Mucosa of descending colon (tissue), 3 donors: ENCODE results near the gene PDLIM5. TPM values are rescaled to one million over a fixed set of nuclear protein-coding genes. Genes with fewer than 3 reads are reported as not detected.

ENCODE experiments used
- ATAC-seq: fragments of 200-7000 bp; cut with Tn5 transposase; one replicate; pipeline ENCODE4 v1.9.1; 2020; ENCODE audit warnings: mild to moderate bottlenecking, moderate library complexity
- DNase-seq, 3 donors: peaks; one replicate each; pipeline ENCODE4 v3.0.0-alpha.2; 2020
- H3K36me3 ChIP-seq: fragments of 200-600 bp; one replicate; pipeline ENCODE4 v1.8.0; 2021; ENCODE audit warnings: low read depth, mild to moderate bottlenecking
- H3K4me1 ChIP-seq: fragments of 200-600 bp; one replicate; pipeline ENCODE4 v1.8.0; 2021; ENCODE audit warnings: low read depth, mild to moderate bottlenecking
- H3K4me3 ChIP-seq: fragments of 200-600 bp; one replicate; pipeline ENCODE4 v1.8.0; 2021; ENCODE audit warnings: mild to moderate bottlenecking
- H3K9me3 ChIP-seq: fragments of 200-600 bp; one replicate; pipeline ENCODE4 v1.8.0; 2021; ENCODE audit warnings: mild to moderate bottlenecking
- CTCF ChIP-seq: fragments of 200-600 bp; IDR thresholded peaks from one replicate; pipeline ENCODE4 v1.8.0; 2022; ENCODE audit warnings: antibody characterized with exemption, mild to moderate bottlenecking
- intact Hi-C, 2 donors: fragments of 100-400 bp; cut with DNase I in 1 of 2; cut with micrococcal nuclease in 1 of 2; formaldehyde crosslinking; loops; one replicate each; pipeline versions ENCODE4 v1.11.0 to v1.11.1; 2022; cut with DNase I, micrococcal nuclease
- total RNA-seq, 3 donors: library from RNA; stranded (reverse); fragmentation: NEBNext Ultra II Directional in 2 of 3; extraction: Animal tissue kit (Norgen Biotek cat#: 25700) in 2 of 3; gene quantifications; one replicate each; pipeline versions ENCODE4 v1.2.1 to v1.2.4, GENCODE V29; 2021 to 2023
- donor health status: DM: no; HTN: no; CAD: no; lungs with moderate emphysema.
- donor health status: DM: no; HTN: no; CAD: no.
- donor health status: DM: no; HTN: yes; CAD: no.

Gene PDLIM5
- total RNA-seq, 3 donors from 2014 or later = 137 to 183 (median 160) TPM

DNA sequence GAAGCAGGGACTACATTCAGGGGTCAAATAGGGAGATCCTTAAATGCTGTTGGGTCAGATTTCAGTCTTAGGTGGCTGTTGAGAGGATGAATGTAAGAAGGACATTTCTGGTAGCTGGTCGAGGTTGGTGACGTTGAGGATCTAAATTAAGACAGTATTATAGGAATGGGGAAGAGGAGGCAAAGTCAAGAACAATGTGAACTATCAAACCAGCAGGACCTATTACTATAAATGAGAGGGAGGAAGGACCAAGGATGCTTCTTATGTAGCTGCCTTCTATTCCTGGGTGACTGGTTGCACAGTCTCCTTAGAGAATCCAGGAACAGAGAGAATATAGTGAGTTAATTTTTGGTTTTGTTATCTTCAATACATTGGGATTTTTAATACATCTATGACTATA, 187.6 kb downstream of the PDLIM5 start:
- Histone ChIP-seq H3K9me3 (no peaks in the 10 kb centered on the region), H3K36me3 (no peaks in the 10 kb centered on the region), H3K4me1 (no peaks in the 10 kb centered on the region), H3K4me3 (no peak overlapping the region)
- ATAC-seq (no peak), DNase-seq (no peak)
- no peak for TF ChIP-seq CTCF
- intact Hi-C loops = no loop called here

DNA sequence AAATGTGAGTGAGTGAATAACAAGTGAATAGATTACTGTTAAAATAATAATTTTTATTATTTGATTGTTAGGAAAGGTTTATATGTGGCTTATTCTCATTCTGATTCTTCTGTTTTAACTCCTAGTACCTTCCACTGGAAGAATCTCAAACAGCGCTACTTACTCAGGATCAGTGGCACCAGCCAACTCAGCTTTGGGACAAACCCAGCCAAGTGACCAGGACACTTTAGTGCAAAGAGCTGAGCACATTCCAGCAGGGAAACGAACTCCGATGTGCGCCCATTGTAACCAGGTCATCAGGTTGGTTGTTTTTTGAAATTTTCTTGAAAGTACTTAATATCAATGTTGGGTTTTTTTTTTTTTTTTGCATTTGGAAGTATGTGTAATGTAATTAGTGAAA, 188.4 kb downstream of the PDLIM5 start:
- intact Hi-C loops = no loop called here
- H3K4me3 ChIP-seq = no peak overlapping the region
- DNase-seq (no peak), ATAC-seq (no peak)
- no peaks in the 10 kb centered on the region for H3K4me1 ChIP-seq
- H3K36me3 ChIP-seq = no peaks in the 10 kb centered on the region
- H3K9me3 ChIP-seq = no peaks in the 10 kb centered on the region
- TF ChIP-seq CTCF = no peak

DNA sequence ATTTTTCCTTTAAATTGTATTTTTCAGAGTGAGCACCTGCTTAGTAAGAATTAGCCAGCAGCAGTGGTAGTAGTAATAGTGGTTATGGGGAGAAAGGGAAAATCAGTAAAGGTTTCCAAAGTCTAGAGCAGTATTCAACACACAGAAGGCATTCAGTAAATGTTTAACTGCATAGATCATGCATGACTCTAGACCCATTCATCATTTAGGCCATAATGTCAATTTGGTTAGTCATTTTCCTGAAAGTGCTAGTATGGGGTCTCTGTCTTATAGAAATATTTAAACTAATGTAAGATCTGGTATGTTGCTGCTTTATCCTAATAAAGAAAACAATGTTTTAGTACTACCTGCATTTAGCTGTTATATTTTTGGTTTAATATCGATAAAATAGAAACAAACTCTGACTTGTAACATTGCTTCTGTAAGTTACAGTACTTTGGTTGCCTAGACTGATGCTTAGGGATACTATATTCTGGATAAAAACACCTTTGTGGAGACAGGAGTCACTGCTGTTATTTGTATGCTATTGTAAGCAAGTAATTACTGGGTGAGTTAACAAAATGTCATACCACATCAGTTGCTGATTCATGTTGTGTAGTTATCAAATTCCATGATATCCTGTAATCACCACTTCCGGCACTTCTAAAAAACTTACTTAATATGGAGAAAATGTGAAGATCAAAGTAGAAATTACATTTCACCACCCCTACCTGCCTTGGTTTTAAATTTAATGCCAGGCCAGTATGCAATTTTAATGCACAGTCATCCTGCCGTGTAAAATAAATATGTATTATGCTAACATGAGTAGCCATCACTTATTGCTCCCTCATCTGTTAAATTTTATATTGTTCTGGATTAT, 190.2 kb downstream of the PDLIM5 start:
- no peak for ATAC-seq

GRCh38 chr4:94642561-94642866, 190.8 kb downstream of the PDLIM5 start:
- no peak overlapping the region for H3K4me3 ChIP-seq
- DNase-seq = no peak
- H3K36me3 ChIP-seq = no peaks in the 10 kb centered on the region
- H3K9me3 ChIP-seq = no peaks in the 10 kb centered on the region
- H3K4me1 ChIP-seq = no peaks in the 10 kb centered on the region
- intact Hi-C loops = no loop called here
- no peak for ATAC-seq
- TF ChIP-seq CTCF = no peak

More for the DNA sequence above, 190.2 kb downstream of the PDLIM5 start:
- intact Hi-C loops = no loop called here
- TF ChIP-seq CTCF = no peak
- Histone ChIP-seq H3K4me1 (no peaks in the 10 kb centered on the region), H3K4me3 (no peak overlapping the region), H3K9me3 (no peaks in the 10 kb centered on the region), H3K36me3 (no peaks in the 10 kb centered on the region)
- DNase-seq = no peak

DNA sequence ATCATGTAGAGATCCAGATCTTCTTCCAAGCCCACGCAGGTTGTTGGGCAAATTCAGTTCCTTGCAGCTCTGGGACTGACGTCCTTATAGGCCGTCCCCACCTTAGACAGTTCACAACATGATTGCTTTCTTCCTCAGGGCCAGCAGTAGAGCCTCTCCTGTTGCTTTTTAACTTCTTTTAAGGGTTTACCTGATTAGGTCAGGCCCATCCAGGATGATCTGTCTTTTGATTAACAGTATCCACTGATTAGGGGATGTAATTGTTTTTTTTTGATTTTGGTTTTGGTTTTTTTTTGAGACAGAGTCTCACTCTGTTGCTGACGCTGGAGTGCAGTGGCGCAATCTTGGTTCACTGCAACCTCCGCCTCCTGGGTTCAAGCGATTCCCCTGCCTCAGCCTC, 197.0 kb downstream of the PDLIM5 start:
- TF ChIP-seq CTCF = no peak
- intact Hi-C loops = no loop called here
- H3K36me3 ChIP-seq = no peaks in the 10 kb centered on the region
- no peaks in the 10 kb centered on the region for H3K9me3 ChIP-seq
- DNase-seq = no peak
- no peak overlapping the region for H3K4me3 ChIP-seq
- ATAC-seq = no peak
- H3K4me1 ChIP-seq = peaks cover 11% of the 10 kb centered on the region
